ENCODE measurements around the gene ALKAL2. TPM values are rescaled to one million over a fixed set of nuclear protein-coding genes. Genes with fewer than 3 reads are reported as not detected.

The ALKAL2 gene
- total RNA-seq, 4 donors from 2014 or later, result 21.9 to 96.6 (median 46.1) TPM

DNA sequence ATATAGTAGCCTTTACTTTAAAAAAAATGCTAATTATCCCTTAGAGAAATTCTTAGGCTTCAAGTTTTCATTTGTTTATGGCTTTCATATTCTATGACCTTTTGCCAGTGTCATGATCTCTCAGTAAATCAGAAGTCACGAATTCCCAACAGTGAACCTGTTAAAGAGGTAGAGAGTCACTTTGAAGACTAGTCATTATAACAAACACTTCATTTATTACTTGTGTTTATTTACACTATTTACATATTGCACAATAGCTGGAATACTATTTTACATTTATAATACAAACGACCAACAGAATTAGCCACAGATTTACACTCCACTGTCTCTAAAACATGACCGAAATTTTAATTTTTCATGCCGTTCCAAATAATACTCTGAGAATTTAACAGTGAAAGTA is 8.5 kb downstream of the ALKAL2 start:
- H3K36me3 ChIP-seq, result peaks cover 0 to 74% (median 0%) of the 10 kb centered on the region in 3 donors
- H3K4me3 ChIP-seq, result no peak overlapping the region
- no peak overlapping the region for H3K27ac ChIP-seq
- no peaks in the 10 kb centered on the region for H3K9me3 ChIP-seq
- TF ChIP-seq EP300 (IDR thresholded peaks at IDR 0.05), result no peak
- TF ChIP-seq, protein P1, sequence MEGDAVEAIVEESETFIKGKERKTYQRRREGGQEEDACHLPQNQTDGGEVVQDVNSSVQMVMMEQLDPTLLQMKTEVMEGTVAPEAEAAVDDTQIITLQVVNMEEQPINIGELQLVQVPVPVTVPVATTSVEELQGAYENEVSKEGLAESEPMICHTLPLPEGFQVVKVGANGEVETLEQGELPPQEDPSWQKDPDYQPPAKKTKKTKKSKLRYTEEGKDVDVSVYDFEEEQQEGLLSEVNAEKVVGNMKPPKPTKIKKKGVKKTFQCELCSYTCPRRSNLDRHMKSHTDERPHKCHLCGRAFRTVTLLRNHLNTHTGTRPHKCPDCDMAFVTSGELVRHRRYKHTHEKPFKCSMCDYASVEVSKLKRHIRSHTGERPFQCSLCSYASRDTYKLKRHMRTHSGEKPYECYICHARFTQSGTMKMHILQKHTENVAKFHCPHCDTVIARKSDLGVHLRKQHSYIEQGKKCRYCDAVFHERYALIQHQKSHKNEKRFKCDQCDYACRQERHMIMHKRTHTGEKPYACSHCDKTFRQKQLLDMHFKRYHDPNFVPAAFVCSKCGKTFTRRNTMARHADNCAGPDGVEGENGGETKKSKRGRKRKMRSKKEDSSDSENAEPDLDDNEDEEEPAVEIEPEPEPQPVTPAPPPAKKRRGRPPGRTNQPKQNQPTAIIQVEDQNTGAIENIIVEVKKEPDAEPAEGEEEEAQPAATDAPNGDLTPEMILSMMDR (IDR thresholded peaks at IDR 0.05), result no peak
- TF ChIP-seq POLR2A (IDR thresholded peaks at IDR 0.05), result no peak
- no peaks in the 10 kb centered on the region for H3K27me3 ChIP-seq
- DNase-seq (ENCODE audit: low spot score in 2 of 2), result no peak
- peaks cover 0 to 1% (median 0%) of the 10 kb centered on the region in 4 donors for H3K4me1 ChIP-seq
- WGBS, 2 donors, result 76 to 80% methylated on average over 4 of the region's 4 CpGs

DNA sequence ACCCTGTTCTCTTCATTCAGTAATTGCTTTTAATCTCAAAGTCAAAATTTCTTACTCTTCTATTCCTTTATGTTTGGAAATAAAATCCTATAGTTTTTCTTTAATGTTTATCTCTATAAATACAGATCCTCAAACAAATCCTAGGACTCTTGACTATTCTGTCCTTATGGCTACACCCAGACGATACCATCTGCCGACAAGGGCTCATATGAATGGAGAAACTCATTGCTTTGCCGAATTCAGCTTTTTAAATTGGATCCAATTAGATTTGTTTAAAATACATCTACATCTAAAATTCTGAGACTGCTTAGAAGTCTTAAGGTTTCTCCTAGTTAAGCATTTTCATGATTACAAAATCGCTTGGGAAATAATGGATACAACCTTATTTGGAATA is 9.0 kb downstream of the ALKAL2 start:
- H3K36me3 ChIP-seq, result peaks cover 0 to 76% (median 0%) of the 10 kb centered on the region in 3 donors
- H3K27me3 ChIP-seq, result no peaks in the 10 kb centered on the region
- H3K9me3 ChIP-seq, result no peaks in the 10 kb centered on the region
- DNase-seq (ENCODE audit: low spot score in 2 of 2), result no peak
- no peaks in the 10 kb centered on the region for H3K4me1 ChIP-seq
- no peak overlapping the region for H3K27ac ChIP-seq
- TF ChIP-seq EP300 (IDR thresholded peaks at IDR 0.05), result no peak
- TF ChIP-seq POLR2A (IDR thresholded peaks at IDR 0.05), result no peak
- TF ChIP-seq, protein P1 (IDR thresholded peaks at IDR 0.05), result no peak
- WGBS, 2 donors, result 87 to 93% methylated on average over 4 of the region's 4 CpGs
- H3K4me3 ChIP-seq, result no peak overlapping the region

DNA sequence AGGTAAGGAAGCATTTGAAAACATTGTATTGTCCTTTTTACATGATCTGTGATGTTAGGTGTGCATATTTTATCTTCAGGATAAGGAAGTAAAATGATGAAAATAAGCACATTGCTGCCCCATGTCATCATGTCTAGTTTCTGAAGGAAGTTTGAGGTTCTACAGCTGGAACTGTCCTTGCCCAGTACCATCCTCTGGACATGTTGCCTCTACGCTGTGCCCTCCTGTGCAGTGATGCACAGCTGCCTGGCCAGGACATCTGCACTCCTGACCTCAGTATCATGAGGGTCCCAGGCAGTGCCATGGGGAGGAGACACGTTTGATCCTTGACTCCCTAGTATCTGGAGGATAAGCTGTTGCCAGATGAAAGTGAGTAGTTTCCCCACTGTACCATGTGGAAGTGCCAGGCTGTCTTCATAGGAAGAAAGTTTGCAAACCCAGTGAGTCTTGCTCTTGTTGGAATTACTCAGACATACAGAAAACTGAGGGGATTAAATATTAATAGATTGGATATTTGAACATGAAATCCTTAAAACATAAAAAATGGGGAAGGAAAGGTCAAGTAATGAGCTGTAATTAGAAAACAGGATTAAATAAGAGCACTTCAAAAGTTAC is 9.5 kb downstream of the ALKAL2 start:
- Histone ChIP-seq H3K27ac (no peak overlapping the region), H3K36me3 (peaks cover 0 to 81% (median 0%) of the 10 kb centered on the region in 3 donors)
- DNase-seq (ENCODE audit: low spot score in 2 of 2), result no peak

DNA sequence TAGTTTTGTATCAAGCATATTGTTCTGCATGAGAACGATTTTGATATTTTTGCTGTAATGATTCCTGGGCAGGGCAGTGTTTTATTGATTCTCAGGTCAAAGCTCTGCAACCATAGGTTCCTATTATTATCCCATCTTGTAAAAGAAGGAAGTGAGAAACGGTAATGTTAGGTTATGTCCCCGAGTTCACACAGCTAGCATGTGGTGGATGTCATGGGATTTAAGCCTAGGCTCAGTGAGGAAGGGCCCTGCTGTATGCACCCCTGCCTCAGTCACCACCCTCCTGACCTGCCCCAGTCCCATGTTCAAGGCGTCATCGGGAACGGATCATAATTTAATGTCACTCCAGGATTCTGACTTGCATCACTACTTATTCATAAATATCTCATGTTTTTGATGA is 12.4 kb downstream of the ALKAL2 start:
- no peaks in the 10 kb centered on the region for H3K4me1 ChIP-seq
- H3K27me3 ChIP-seq, result no peaks in the 10 kb centered on the region
- H3K27ac ChIP-seq, result no peak overlapping the region
- TF ChIP-seq EP300 (IDR thresholded peaks at IDR 0.05) (no peak), POLR2A (IDR thresholded peaks at IDR 0.05) (no peak)
- TF ChIP-seq, protein P1 (IDR thresholded peaks at IDR 0.05), result no peak
- WGBS, 2 donors, result 76 to 81% methylated on average over 6 of the region's 6 CpGs
- no peaks in the 10 kb centered on the region for H3K9me3 ChIP-seq
- no peak for DNase-seq (ENCODE audit: low spot score in 2 of 2)
- H3K36me3 ChIP-seq, result peaks cover 0 to 72% (median 0%) of the 10 kb centered on the region in 3 donors
- no peak overlapping the region for H3K4me3 ChIP-seq

More for the DNA sequence above, 9.5 kb downstream of the ALKAL2 start:
- Histone ChIP-seq H3K9me3 (no peaks in the 10 kb centered on the region), H3K4me3 (no peak overlapping the region), H3K27me3 (no peaks in the 10 kb centered on the region), H3K4me1 (no peaks in the 10 kb centered on the region)
- TF ChIP-seq, protein P1 (IDR thresholded peaks at IDR 0.05), result no peak
- TF ChIP-seq EP300 (IDR thresholded peaks at IDR 0.05), result no peak
- TF ChIP-seq POLR2A (IDR thresholded peaks at IDR 0.05), result no peak
- 79 to 89% methylated on average over 2 of the region's 2 CpGs for WGBS, 2 donors

DNA sequence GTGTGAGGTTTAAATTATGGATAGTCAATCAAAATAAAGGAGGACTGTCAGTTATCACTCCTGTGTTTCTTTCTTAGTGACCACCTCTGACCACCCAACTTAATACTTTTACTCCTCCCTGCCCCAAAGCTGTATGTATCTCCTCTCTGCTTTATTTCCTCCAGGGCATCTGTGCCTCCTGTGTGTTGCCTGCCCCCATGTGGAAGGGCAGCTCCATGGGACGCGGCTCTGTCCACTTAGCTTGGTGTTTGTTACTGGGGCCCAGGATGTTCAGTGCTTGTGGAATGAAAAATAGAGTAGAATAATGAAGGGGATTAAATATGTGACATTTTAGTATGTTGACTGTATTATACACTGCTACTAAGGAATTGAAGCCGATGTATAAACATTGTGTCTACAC is 13.4 kb downstream of the ALKAL2 start:
- TF ChIP-seq, protein P1 (IDR thresholded peaks at IDR 0.05), result no peak
- TF ChIP-seq EP300 (IDR thresholded peaks at IDR 0.05) (no peak), POLR2A (IDR thresholded peaks at IDR 0.05) (no peak)
- peaks cover 0 to 3% (median 0%) of the 10 kb centered on the region in 4 donors for H3K4me1 ChIP-seq
- no peaks in the 10 kb centered on the region for H3K9me3 ChIP-seq
- peaks cover 0 to 67% (median 0%) of the 10 kb centered on the region in 3 donors for H3K36me3 ChIP-seq
- H3K27me3 ChIP-seq, result no peaks in the 10 kb centered on the region
- 94% methylated on average over 3 of the region's 3 CpGs for WGBS, 2 donors
- H3K4me3 ChIP-seq, result no peak overlapping the region
- DNase-seq (ENCODE audit: low spot score in 2 of 2), result no peak
- no peak overlapping the region for H3K27ac ChIP-seq

All from tibial nerve (tissue), 4 donors.